Spinal cord (tissue), 10 donors: ENCODE measurements around the gene LRRC39. TPM values are rescaled to one million over a fixed set of nuclear protein-coding genes. Genes with fewer than 3 reads are reported as not detected.
"Not testable (repeated sequence)": the region's sequence is repeated elsewhere in the genome, so short reads cannot be mapped to it uniquely, and the experiment has no call there.

Experiments
- DNase-seq, 6 donors: peaks; one replicate each; pipeline versions ENCODE4 v3.0.0 to v3.0.0-alpha.2; 2013 to 2015; ENCODE audit warnings: low spot score in 6 of 6, low read depth in 4 of 6
- H3K27ac ChIP-seq: one replicate; pipeline ENCODE4 v1.5.1; 2013; ENCODE audit warnings: low read depth, low read length, control low read depth
- H3K27me3 ChIP-seq: one replicate; pipeline ENCODE4 v1.6.1; 2013; ENCODE audit warnings: low read length; ENCODE audit not compliant: control insufficient read depth, insufficient read depth
- H3K36me3 ChIP-seq: one replicate; pipeline ENCODE4 v1.6.1; 2013; ENCODE audit warnings: low read length; ENCODE audit not compliant: control insufficient read depth, insufficient read depth
- H3K4me1 ChIP-seq: one replicate; pipeline ENCODE4 v1.6.1; 2013; ENCODE audit warnings: low read length; ENCODE audit not compliant: control insufficient read depth, insufficient read depth
- H3K4me3 ChIP-seq: one replicate; pipeline ENCODE4 v1.5.1; 2013; ENCODE audit warnings: low read depth, low read length, control low read depth
- H3K9me3 ChIP-seq: one replicate; pipeline ENCODE4 v1.6.1; 2013; ENCODE audit warnings: low read length; ENCODE audit not compliant: control insufficient read depth, insufficient read depth
- WGBS: methylation state at CpG from one replicate; pipeline ENCODE4 v1.1.5; 2013; ENCODE audit warnings: missing lambda C conversion rate; ENCODE audit not compliant: insufficient coverage; 5-methylcytosine and 5-hydroxymethylcytosine counted together
- long read RNA-seq, 4 donors: transcript quantifications; one replicate each; lab custom pipeline, GENCODE V29; 2026
- polyA plus RNA-seq, 2 donors: library from polyadenylated mRNA; unstranded; fragments of 120-200 nt; gene quantifications; one replicate each; pipeline ENCODE4 v1.2.1, GENCODE V29; 2013; ENCODE audit not compliant: insufficient read length in 2 of 2
- total RNA-seq, 2 donors: library from RNA; depleted of rRNA in 1 of 2; stranded (reverse); fragments of 120-200 nt in 1 of 2; fragments of >200 nt in 1 of 2; gene quantifications; one replicate each; pipeline versions ENCODE4 v1.2.3 to v1.2.4, GENCODE V29; 2013 to 2014
- donor health status: healthy.

LRRC39 gene
- 1 to 10 TPM; 4.1 to 7.3 TPM for total RNA-seq
- 1 to 10 TPM; 5.3 to 5.4 TPM for polyA plus RNA-seq
- long read RNA-seq, donor 1, partial matches to known transcripts = 0 of 1 reads
- long read RNA-seq, donor 1, other reads (novel, unspliced or antisense) = 0 of 1 reads
- long read RNA-seq, donor 2 = 0 reads
- long read RNA-seq, donor 3 = 0 reads
- long read RNA-seq, donor 4, partial matches to known transcripts = 48 of 49 reads
- long read RNA-seq, donor 4, other reads (novel, unspliced or antisense) = 0 of 49 reads

GRCh38 chr1:100178091-100178490, at the start of gene LRRC39:
Gene LRRC39 (minus strand): TSS chr1:100178256. CDS start chr1:100168516, 9,740 bp downstream.
- Histone ChIP-seq H3K27me3 (no peaks in the 10 kb centered on the region), H3K36me3 (no peaks in the 10 kb centered on the region), H3K4me1 (no peaks in the 10 kb centered on the region), H3K4me3 (no peak within 1 kb of the TSS), H3K27ac (no peak within 1 kb of the TSS), H3K9me3 (no peaks in the 10 kb centered on the region)
- DNase-seq = no peak
- WGBS = no CpG with 5 or more reads among the region's 5 CpGs

DNA sequence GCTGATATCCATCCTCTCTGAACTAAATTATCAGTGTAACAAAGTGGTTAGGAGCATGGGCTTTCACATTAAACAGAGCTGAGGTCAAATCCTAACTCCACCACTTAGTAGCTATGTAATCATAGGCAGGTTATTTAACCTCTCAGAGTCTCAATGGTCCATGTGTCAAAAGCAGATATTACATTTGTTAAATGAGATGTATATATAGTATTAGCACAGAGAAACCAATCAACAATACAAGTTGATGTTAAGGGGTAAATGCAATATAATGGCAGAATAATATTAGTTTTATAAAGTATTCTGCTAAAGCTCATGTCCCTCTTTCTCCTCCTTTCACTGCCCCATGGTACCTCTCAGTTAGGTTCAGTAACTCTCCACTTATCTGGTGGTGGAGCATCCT, 44.4 kb upstream of the LRRC39 start:
- no peaks in the 10 kb centered on the region for H3K4me1 ChIP-seq
- H3K4me3 ChIP-seq = no peak overlapping the region
- H3K27ac ChIP-seq = no peak overlapping the region
- no peaks in the 10 kb centered on the region for H3K9me3 ChIP-seq
- H3K27me3 ChIP-seq = no peaks in the 10 kb centered on the region
- peaks cover 4% of the 10 kb centered on the region for H3K36me3 ChIP-seq
- DNase-seq = no peak

- Histone ChIP-seq H3K4me1 (no peaks in the 10 kb centered on the region), H3K4me3 (no peak overlapping the region), H3K9me3 (no peaks in the 10 kb centered on the region), H3K27ac (no peak overlapping the region), H3K27me3 (no peaks in the 10 kb centered on the region), H3K36me3 (peaks cover 8% of the 10 kb centered on the region)
- DNase-seq = no peak
- no CpG with 5 or more reads among the region's 2 CpGs for WGBS
These were observed 41.8 kb upstream of the LRRC39 start for GRCh38 chr1:100219883-100220282.

DNA sequence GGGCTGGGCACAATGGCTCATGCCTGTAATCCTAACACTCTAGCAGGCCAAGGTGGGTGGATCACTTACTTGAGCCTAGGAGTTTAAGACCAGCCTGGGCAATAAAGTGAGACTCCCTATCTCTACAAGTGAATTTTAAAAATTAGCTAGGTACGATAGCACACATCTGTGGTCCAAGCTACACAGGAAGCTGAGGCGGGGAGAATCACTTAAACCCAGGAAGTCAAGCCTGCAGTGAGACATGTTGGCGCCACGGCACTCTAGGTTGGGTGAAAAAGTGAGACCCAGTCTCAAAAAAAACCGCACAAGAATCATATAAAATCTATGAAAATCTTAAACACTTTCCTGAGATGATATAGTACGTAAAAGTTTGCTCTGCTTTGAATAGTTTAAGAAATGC, 41.4 kb upstream of the LRRC39 start:
- Histone ChIP-seq H3K4me1 (no peaks in the 10 kb centered on the region), H3K9me3 (no peaks in the 10 kb centered on the region), H3K27ac (no peak overlapping the region), H3K36me3 (peaks cover 9% of the 10 kb centered on the region), H3K27me3 (no peaks in the 10 kb centered on the region), H3K4me3 (no peak overlapping the region)
- no peak for DNase-seq
- 100% methylated on average over 1 of the region's 6 CpGs for WGBS

DNA sequence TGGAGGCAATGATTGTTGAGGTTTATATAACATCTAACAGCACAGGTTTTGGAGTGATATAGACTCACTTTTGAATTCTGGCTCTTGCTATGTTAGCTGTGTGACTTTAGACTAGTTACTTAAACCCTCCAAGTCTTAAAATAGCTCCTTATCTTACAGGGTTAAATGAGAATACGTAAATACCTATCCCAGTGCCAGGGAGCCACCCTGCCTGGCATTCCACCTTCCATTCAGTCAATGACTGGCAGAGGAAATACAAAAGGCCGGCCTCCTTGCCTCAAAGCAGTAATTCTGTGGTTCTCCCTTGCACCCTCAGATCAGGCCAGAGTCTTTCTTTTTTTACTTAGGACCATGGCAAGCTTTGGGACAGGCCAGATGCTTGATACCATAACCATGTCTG, 39.8 kb upstream of the LRRC39 start:
- Histone ChIP-seq H3K4me3 (no peak overlapping the region), H3K27me3 (no peaks in the 10 kb centered on the region), H3K27ac (no peak overlapping the region), H3K9me3 (no peaks in the 10 kb centered on the region), H3K4me1 (no peaks in the 10 kb centered on the region), H3K36me3 (peaks cover 20% of the 10 kb centered on the region)
- DNase-seq = no peak
- WGBS = 75% methylated on average over 2 of the region's 2 CpGs

DNA sequence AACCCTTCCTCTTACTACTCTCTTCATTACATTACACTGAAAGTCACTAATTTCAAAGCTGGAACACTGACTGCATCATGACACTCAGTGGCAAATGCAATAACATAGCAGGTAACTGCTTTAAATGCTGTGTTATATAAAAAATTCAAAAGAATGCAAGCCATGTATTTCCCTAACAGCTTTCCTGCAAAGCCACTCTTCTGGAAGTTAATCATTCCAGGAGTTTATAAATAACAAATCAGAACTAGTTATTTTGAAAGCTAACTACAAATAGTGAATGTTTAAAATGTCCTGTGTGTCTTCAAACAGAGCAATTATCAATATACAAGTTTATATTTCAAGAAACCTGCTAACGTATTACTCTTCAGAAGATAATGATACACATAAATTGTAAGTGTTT, 37.0 kb upstream of the LRRC39 start:
- Histone ChIP-seq H3K4me3 (no peak overlapping the region), H3K36me3 (peaks cover 28% of the 10 kb centered on the region), H3K27me3 (no peaks in the 10 kb centered on the region), H3K9me3 (no peaks in the 10 kb centered on the region), H3K4me1 (no peaks in the 10 kb centered on the region), H3K27ac (no peak overlapping the region)
- no peak for DNase-seq
- WGBS = no CpG with 5 or more reads among the region's 1 CpG

- no peak overlapping the region for H3K4me3 ChIP-seq
- no peaks in the 10 kb centered on the region for H3K4me1 ChIP-seq
- no peak for DNase-seq
- H3K36me3 ChIP-seq = peaks cover 31% of the 10 kb centered on the region
- H3K9me3 ChIP-seq = no peaks in the 10 kb centered on the region
- WGBS = 98% methylated on average over 34 of the region's 37 CpGs
- no peaks in the 10 kb centered on the region for H3K27me3 ChIP-seq
- H3K27ac ChIP-seq = no peak overlapping the region
These were observed 35.1 kb upstream of the LRRC39 start for GRCh38 chr1:100213141-100213540.

- Histone ChIP-seq H3K27me3 (no peaks in the 10 kb centered on the region), H3K27ac (no peak overlapping the region), H3K36me3 (peaks cover 12% of the 10 kb centered on the region), H3K9me3 (no peaks in the 10 kb centered on the region), H3K4me1 (no peaks in the 10 kb centered on the region), H3K4me3 (no peak overlapping the region)
- WGBS = no CpG with 5 or more reads among the region's 2 CpGs
- DNase-seq = no peak
These were observed 28.2 kb upstream of the LRRC39 start for GRCh38 chr1:100206301-100206700.

GRCh38 chr1:100205593-100205992, 27.5 kb upstream of the LRRC39 start:
- peaks cover 12% of the 10 kb centered on the region for H3K36me3 ChIP-seq

GRCh38 chr1:100205103-100205502, 27.0 kb upstream of the LRRC39 start:
- H3K9me3 ChIP-seq, H3K27me3 ChIP-seq, H3K27ac ChIP-seq, DNase-seq, H3K4me1 ChIP-seq, H3K4me3 ChIP-seq: not testable (repeated sequence)
- peaks cover 16% of the 10 kb centered on the region for H3K36me3 ChIP-seq
- 100% methylated on average over 1 of the region's 2 CpGs for whole genome bisulfite sequencing

More at GRCh38 chr1:100205593-100205992, 27.5 kb upstream of the LRRC39 start:
- not testable (repeated sequence) for H3K4me1 ChIP-seq, H3K27ac ChIP-seq, DNase-seq, H3K4me3 ChIP-seq, H3K27me3 ChIP-seq, H3K9me3 ChIP-seq
- no CpG with 5 or more reads among the region's 2 CpGs for WGBS
